Measurements from ENCODE around the gene TRMT1. TPM values are rescaled to one million over a fixed set of nuclear protein-coding genes. Genes with fewer than 3 reads are reported as not detected.

Gene TRMT1
- polyA plus RNA-seq, 4 donors, result 28.4 to 48.0 (median 36.2) TPM

GRCh38 chr19:13103581-13104359 is 12.8 kb downstream of the TRMT1 start:
- no peak for DNase-seq (ENCODE audit: low read depth in 4 of 4, low spot score in 2 of 4)

DNA sequence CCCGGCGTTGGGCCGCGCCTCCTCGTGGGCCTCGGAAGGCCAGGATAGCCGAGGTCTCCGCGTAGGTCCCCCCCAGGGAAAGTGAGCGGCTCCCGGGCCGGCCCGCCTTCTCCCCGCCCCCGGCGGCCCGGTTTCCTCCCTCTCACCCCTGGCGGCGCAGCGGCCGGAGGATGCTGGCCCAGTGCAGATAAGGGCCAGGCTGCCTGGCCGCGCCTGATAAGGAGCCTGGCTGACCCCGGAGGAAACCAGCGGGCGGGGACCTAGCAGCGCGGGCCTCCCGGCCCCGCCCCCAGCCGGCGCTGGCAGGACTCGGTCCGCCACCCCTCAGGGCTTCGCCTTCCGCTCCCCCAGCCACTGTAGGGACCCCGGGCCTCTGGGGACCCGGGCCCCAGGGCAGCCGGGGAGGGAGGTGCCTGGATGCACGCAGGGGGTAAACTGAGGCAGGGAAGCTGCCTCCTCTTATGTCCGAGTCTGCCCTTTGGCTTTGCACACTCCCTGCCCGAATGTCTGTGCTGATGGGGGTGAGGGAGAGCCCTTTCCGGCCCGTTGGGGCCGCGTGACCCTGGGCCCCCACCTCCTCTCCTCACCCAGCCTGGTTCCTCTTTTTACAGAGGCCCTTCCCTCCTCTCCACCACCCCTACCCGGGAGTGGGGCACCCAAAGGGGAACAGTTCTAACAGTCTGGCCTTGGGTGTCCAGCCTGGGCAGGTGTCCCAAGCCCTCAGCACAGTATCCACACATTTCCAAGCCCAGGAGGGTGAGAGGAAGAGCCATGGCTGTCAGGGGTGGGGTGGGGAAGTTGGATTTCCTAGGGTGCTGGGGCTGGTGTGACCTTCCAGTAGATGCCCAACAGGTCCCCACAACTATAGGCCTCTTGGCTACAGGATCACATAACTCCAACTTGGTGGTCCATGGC is 13.6 kb downstream of the TRMT1 start, which contains the start of gene LYL1:
Gene LYL1, minus strand, starts transcription at position 193 of the 915 bp plus-strand sequence. CDS start 1,687 bp downstream, outside the sequence.
- DNase-seq (ENCODE audit: low read depth in 4 of 4, low spot score in 2 of 4), result no peak

- no peak for DNase-seq (ENCODE audit: low read depth in 4 of 4, low spot score in 2 of 4)
These were observed 14.2 kb downstream of the TRMT1 start for GRCh38 chr19:13102416-13102665.

GRCh38 chr19:13101590-13102415 is 14.7 kb downstream of the TRMT1 start:
- no peak for DNase-seq (ENCODE audit: low read depth in 4 of 4, low spot score in 2 of 4)

- no peak for DNase-seq (ENCODE audit: low read depth in 4 of 4, low spot score in 2 of 4)
These were observed 15.5 kb downstream of the TRMT1 start for GRCh38 chr19:13100841-13101589.

GRCh38 chr19:13100031-13100588 is 16.4 kb downstream of the TRMT1 start:
- no peak for DNase-seq (ENCODE audit: low read depth in 4 of 4, low spot score in 2 of 4)

DNA sequence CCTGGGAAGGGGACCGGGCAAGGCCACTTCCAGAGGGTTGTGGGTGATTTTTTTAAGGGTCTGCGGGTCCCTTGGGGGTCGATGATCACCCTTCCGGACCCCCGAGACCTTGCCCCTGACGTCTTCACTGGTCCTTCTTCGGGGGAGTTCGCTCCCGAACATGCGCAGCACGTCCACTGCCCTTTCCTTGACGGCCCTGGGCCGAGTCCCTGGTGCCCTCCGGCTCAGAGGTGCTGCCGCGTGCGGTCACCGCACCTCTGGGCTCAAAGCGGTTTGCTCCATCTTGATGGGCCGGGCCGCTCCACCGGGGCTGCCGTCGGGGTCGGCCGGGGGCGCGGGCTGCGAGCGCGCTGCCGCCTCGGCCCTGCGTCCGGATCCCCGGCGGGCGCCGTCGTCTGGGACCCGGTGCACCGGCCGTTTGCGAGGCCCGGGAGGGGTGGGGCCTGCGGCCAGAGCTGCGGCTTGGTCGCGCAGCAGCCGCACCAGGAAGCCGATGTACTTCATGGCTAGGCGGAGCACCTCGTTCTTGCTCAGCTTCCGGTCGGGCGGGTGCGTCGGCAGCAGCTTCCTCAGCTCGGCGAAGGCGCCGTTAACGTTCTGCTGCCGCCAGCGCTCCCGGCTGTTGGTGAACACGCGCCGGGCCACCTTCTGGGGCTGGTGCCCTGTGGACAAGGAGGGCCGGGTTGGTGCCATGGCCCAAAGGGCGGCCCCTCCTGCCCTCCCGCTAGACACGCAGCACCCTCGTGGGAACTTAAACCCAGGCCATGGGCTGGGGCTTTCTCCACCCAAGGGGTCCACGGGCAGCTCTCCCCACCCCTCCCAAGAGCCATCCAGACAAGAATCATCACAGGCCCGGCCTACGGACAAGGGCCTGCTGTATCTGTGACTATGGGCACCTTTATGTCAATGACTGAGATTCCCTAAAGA is 17.2 kb downstream of the TRMT1 start:
- DNase-seq (ENCODE audit: low read depth in 4 of 4, low spot score in 2 of 4), result no peak

DNA sequence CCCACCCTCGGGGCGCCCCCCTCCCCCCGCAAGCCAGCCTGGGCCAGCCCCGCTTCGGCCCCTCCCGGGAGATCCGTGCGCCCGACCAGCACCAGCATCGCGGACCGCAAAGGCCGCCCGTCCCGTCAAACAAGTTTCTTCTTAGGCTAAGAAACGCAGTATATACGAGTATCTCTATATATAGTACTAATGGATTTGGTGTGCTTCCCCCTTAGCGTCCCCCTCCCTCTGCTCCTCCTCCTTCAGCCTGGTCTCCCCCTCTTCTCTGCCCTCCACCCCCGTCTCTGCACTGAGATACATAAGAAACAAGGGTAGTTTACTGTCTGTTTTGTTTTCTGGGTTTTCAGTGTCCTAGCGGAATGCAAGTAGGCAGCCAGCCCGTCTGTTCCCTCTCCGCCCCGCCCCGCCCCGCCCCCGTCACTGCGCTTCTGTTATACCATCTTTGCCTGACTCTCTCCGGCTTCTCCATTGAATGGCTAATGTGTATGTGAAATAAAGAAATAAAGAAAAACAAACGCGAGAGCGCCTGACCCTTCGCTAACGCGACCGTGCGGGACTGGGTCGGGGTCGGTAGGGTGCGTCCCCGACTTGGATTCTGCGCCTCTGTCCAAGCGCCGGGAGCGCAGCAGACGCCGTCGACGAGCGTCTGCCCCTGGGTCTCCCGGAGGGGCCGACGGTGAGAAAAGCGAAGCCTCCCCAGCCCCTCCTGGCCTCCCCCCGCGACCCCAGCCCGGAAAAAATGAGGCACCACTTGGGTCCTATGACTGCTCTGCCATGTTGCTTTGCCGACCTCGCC is 18.1 kb downstream of the TRMT1 start:
- no peak for DNase-seq (ENCODE audit: low read depth in 4 of 4, low spot score in 2 of 4)

DNA sequence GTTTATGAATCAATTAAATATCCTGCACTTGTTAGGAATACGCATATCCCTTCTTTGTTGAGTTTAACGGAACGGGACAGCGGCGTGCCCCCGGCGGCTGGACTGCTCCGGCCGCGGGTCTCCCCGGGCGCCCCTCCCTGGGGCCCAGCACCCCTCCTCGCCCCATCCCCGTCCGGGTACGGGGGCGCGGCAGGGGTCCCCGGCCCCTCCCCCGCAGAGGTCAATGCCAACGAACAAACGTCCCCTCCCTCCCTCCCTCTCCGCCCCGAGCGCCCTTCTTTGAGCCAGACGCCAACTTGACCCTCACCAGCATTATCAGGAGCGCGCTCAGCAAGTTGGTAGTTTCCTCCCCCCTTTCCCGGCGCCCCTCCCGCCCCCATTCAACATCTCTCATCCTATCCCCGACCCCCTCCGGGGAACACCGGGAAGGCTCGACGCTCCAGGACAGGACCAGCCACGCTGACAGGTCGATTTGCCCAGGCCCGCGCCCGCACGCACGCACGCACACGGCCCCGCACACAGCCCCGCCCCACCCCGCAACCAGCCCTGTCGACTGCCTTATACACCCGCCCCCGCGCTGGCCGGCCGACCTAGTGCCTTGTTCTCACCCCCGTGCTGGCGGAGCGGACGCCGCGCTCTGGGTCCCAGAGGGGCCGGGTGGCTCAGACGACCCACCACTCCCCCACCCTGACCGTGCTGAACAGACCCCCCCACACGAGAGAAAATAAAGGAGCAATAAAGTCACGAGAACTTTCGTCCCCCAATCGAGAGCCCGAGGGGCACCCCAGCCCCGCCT is 18.9 kb downstream of the TRMT1 start:
- no peak for DNase-seq (ENCODE audit: low read depth in 4 of 4, low spot score in 2 of 4)

GRCh38 chr19:13097033-13097462 is 19.5 kb downstream of the TRMT1 start:
- DNase-seq (ENCODE audit: low read depth in 4 of 4, low spot score in 2 of 4), result no peak

DNA sequence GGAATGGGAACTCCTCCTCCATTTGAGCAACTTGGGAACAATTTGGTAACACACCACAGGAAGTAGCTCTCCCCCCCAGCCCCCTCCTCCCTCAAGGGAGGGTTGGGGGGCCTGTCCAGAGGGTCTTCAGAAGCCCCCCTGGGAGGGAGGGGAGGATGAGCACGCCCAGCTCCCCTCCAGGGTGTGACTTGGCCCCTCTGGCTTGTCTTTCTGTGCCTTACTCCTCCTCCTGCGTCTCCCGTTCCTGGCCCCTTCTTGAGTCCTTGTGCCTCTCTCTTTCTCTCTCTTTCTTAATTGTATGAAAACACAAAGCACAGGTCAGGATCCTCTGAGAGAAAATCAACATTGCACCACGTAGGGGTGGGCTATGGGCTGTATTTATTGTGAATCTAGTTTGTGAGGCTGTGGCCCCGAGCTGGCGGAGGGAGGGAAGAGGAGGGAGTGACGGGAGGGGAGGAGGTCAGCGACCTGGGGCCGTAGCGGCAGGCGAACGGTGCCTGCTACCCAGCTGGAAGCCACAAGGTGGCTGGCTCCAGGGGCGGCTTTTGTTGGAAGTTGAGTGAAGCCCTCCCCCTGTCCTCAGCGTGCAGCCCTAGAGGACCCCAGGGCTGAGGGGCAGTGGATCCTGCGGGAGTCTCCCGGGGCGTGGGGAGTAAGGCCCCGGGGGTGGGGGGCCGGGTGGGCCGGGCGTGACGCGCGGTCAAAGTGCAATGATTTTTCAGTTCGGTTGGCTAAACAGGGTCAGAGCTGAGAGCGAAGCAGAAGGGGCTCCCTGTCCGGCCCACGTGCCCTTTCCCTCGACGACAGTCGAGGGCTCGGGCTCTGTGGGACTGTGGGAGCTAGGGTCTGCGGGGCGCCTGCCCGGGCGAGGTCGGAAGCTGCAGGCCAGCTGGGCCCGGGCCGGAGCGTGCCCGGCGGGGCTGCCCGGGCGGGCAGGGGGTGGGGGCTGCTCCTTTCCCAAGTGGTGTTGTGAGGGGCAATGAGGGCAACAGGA is 20.3 kb downstream of the TRMT1 start:
- DNase-seq (ENCODE audit: low read depth in 4 of 4, low spot score in 2 of 4), result no peak

DNA sequence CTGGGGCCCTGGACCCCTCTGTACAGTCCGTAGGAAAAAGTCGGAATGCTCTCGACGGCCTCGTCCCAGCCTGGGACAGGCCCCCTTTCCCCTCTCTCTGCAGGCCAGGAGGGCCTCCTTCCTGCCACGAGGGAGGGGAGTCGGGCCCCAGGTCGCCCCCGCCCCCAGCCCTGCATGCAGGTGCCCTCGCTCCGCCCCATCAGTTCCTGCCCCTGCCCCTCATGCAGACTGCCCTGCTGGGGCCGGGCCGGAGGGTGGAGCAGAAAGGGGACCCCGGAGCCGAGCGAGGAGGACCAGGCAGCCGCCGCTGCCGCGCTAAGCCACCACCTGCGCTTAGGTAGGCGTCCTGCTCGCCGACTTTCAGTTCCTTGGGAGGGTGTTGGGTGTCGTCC is 21.2 kb downstream of the TRMT1 start:
- DNase-seq (ENCODE audit: low read depth in 4 of 4, low spot score in 2 of 4), result no peak

- no peak for DNase-seq (ENCODE audit: low read depth in 4 of 4, low spot score in 2 of 4)
These were observed 21.7 kb downstream of the TRMT1 start for GRCh38 chr19:13094771-13095392.

GRCh38 chr19:13094106-13094504 is 22.4 kb downstream of the TRMT1 start:
- DNase-seq (ENCODE audit: low read depth in 4 of 4, low spot score in 2 of 4), result no peak

- DNase-seq (ENCODE audit: low read depth in 4 of 4, low spot score in 2 of 4), result no peak
These were observed 23.0 kb downstream of the TRMT1 start for GRCh38 chr19:13093407-13094105.
